IgD-negative memory B cell (primary cell): ENCODE results near the gene SI. TPM values are rescaled to one million over a fixed set of nuclear protein-coding genes. Genes with fewer than 3 reads are reported as not detected.

Source experiments
- polyA plus RNA-seq: library from polyadenylated mRNA; unstranded; fragments of 300-500 nt; fragmentation: Illumina TruSeq; gene quantifications from one replicate; pipeline ENCODE4 v1.2.3, GENCODE V29; 2021

Gene SI
- polyA plus RNA-seq, 1 donor from 2014 or later: not detected

Other genes starting within 250 kb of the SI start
- gene SLITRK3, start 117.9 kb upstream of the SI start, polyA plus RNA-seq: not detected